GM23338 (cell line): ENCODE data around the gene ROR1. TPM values are rescaled to one million over a fixed set of nuclear protein-coding genes. Genes with fewer than 3 reads are reported as not detected.

Experiments
- ATAC-seq: fragments of 200-7000 bp; cut with Tn5 transposase; 3 replicates; pipeline ENCODE4 v1.9.1; 2020
- DNase-seq: peaks from one replicate; pipeline ENCODE4 v3.0.0-alpha.2; 2015; ENCODE audit warnings: low spot score
- H2AFZ ChIP-seq: fragments of 200-600 bp; sonication (generic); 2 replicates; pipeline ENCODE4 v1.8.0; 2016; ENCODE audit warnings: antibody characterized with exemption, mild to moderate bottlenecking, moderate library complexity
- H3F3A ChIP-seq: fragments of 200-600 bp; sonication (generic); replicated peaks from 2 replicates; pipeline ENCODE4 v1.8.0; 2017; ENCODE audit warnings: antibody characterized with exemption, mixed run types, low read depth
- H3K27ac ChIP-seq: fragments of 200-600 bp; sonication (generic); 2 replicates; pipeline ENCODE4 v1.6.1; 2016; ENCODE audit warnings: low read depth
- H3K27me3 ChIP-seq: fragments of 200-600 bp; sonication (generic); 2 replicates; pipeline ENCODE4 v1.8.0; 2016; ENCODE audit warnings: mild to moderate bottlenecking, mixed run types, moderate library complexity; ENCODE audit not compliant: insufficient read depth
- H3K36me3 ChIP-seq: fragments of 200-600 bp; sonication (generic); 2 replicates; pipeline ENCODE4 v1.8.0; 2016; ENCODE audit warnings: mild to moderate bottlenecking; ENCODE audit not compliant: insufficient read depth
- H3K4me1 ChIP-seq: fragments of 200-600 bp; sonication (generic); 2 replicates; pipeline ENCODE4 v1.8.0; 2016; ENCODE audit warnings: mild to moderate bottlenecking, moderate library complexity; ENCODE audit not compliant: insufficient read depth
- H3K4me2 ChIP-seq: fragments of 200-600 bp; sonication (generic); 2 replicates; pipeline ENCODE4 v1.7.1; 2017; ENCODE audit warnings: mixed run types
- H3K4me3 ChIP-seq: fragments of 200-600 bp; sonication (generic); 2 replicates; pipeline ENCODE4 v1.6.1; 2016; ENCODE audit warnings: mixed run types
- H3K79me2 ChIP-seq: fragments of 200-600 bp; sonication (generic); replicated peaks from 2 replicates; pipeline ENCODE4 v1.8.0; 2017; ENCODE audit warnings: mild to moderate bottlenecking; ENCODE audit not compliant: insufficient read depth
- H3K9me2 ChIP-seq: fragments of 200-600 bp; sonication (generic); 2 replicates; pipeline ENCODE4 v1.8.0; 2017; ENCODE audit not compliant: insufficient read depth
- H4K20me1 ChIP-seq: fragments of 200-600 bp; sonication (generic); replicated peaks from 2 replicates; pipeline ENCODE4 v1.8.0; 2017; ENCODE audit warnings: mild to moderate bottlenecking; ENCODE audit not compliant: insufficient read depth
- H3K27ac Mint-ChIP-seq: 2 replicates; pipeline ENCODE4 v1.8.0; 2020; ENCODE audit warnings: inconsistent platforms, mild to moderate bottlenecking, moderate library complexity, mixed read lengths
- H3K27me3 Mint-ChIP-seq: 3 replicates; pipeline ENCODE4 v1.8.0; 2022; ENCODE audit warnings: low read depth, mild to moderate bottlenecking, moderate library complexity, mixed read lengths, inconsistent platforms; ENCODE audit not compliant: insufficient read depth, poor library complexity
- H3K36me3 Mint-ChIP-seq: 3 replicates; pipeline ENCODE4 v1.8.0; 2021; ENCODE audit warnings: low read depth, mild to moderate bottlenecking, inconsistent platforms, moderate library complexity, mixed read lengths
- H3K4me1 Mint-ChIP-seq: 3 replicates; pipeline ENCODE4 v1.8.0; 2020; ENCODE audit warnings: mild to moderate bottlenecking, inconsistent platforms, mixed read lengths
- H3K4me3 Mint-ChIP-seq: 3 replicates; pipeline ENCODE4 v1.8.0; 2021; ENCODE audit warnings: moderate library complexity, mild to moderate bottlenecking, inconsistent platforms, mixed read lengths
- H3K9me3 Mint-ChIP-seq: 3 replicates; pipeline ENCODE4 v1.8.0; 2020; ENCODE audit warnings: moderate library complexity, mild to moderate bottlenecking, inconsistent platforms, mixed read lengths
- ETS1 ChIP-seq: IDR thresholded peaks from 2 replicates; pipeline ENCODE4 v1.6.1; 2016; ENCODE audit warnings: antibody characterized with exemption
- EZH2phosphoT487 ChIP-seq: fragments of 200-600 bp; sonication (generic); IDR thresholded peaks from one replicate; pipeline ENCODE4 v1.8.1; 2018; ENCODE audit warnings: antibody characterized with exemption; ENCODE audit not compliant: unreplicated experiment
- POLR2AphosphoS5 ChIP-seq: IDR thresholded peaks from 2 replicates; pipeline ENCODE4 v1.6.1; 2016; ENCODE audit warnings: antibody characterized with exemption, low read depth
- ZNF114 ChIP-seq: fragments of 250-450 bp; sonication (Bioruptor Pico); IDR thresholded peaks from 2 replicates; pipeline ENCODE4 v1.5.0; 2020; ENCODE audit warnings: mild to moderate bottlenecking, moderate library complexity
- ZNF331 ChIP-seq: fragments of 250-450 bp; sonication (Bioruptor Pico); IDR thresholded peaks from 2 replicates; pipeline ENCODE4 v1.5.0; 2020; ENCODE audit warnings: low read depth, mild to moderate bottlenecking, moderate library complexity
- ZNF462 ChIP-seq: fragments of 250-450 bp; sonication (Bioruptor Pico); IDR thresholded peaks from 2 replicates; pipeline ENCODE4 v1.5.0; 2020; ENCODE audit warnings: mild to moderate bottlenecking, moderate library complexity
- polyA plus RNA-seq: library from polyadenylated mRNA; unstranded; fragments of >200 nt; fragmentation: Nextera tagmentation; extraction: Ambion mirVana; gene quantifications from 2 replicates; pipeline ENCODE4 v1.2.1, GENCODE V29; 2016
- total RNA-seq: library from RNA; depleted of rRNA; stranded (reverse); fragments of >200 nt; shearing (Covaris generic); gene quantifications from 2 replicates; pipeline ENCODE4 v1.2.3, GENCODE V29; 2014

The ROR1 gene
- total and polyA plus RNA-seq, 2 experiments from 2014 or later = 59.7 to 96.0 TPM

GRCh38 chr1:64136296-64136695, 362.5 kb downstream of the ROR1 start:
- ATAC-seq (no peak), DNase-seq (no peak)
- Histone ChIP-seq H3K27me3 (no peaks in the 10 kb centered on the region), H3F3A (no peaks in the 10 kb centered on the region), H3K36me3 (peaks cover 21% of the 10 kb centered on the region; the same call in 1 of the 2 replicates), H4K20me1 (peaks cover 4% of the 10 kb centered on the region; the same call in 1 of the 2 replicates), H3K4me2 (no peak overlapping the region), H2AFZ (no peak overlapping the region), H3K4me1 (no peaks in the 10 kb centered on the region), H3K79me2 (peaks cover 5% of the 10 kb centered on the region), H3K4me3 (no peak overlapping the region), H3K27ac (peak overlapping the region; percentile 18; the same call in 1 of the 2 replicates), H3K9me2 (no peaks in the 10 kb centered on the region; the same call in 1 of the 2 replicates)
- no peaks in the 10 kb centered on the region for H3K9me3 Mint-ChIP-seq
- no peak for TF ChIP-seq ZNF462 (CRISPR knock-in tag)
- no peak for TF ChIP-seq ETS1
- no peak for TF ChIP-seq POLR2AphosphoS5
- TF ChIP-seq ZNF331 = no peak
- no peak for TF ChIP-seq EZH2phosphoT487
- no peak for TF ChIP-seq ZNF114 (CRISPR knock-in tag)
- no peak overlapping the region for H3K27ac Mint-ChIP-seq
- H3K36me3 Mint-ChIP-seq = peaks cover 38% of the 10 kb centered on the region
- peaks cover 12% of the 10 kb centered on the region for H3K4me1 Mint-ChIP-seq
- no peak overlapping the region for H3K4me3 Mint-ChIP-seq
- H3K27me3 Mint-ChIP-seq = peaks cover 10% of the 10 kb centered on the region
